ENCODE measurements around the gene PTPRN2. TPM values are rescaled to one million over a fixed set of nuclear protein-coding genes. Genes with fewer than 3 reads are reported as not detected.

Gene PTPRN2
- total RNA-seq, 2 donors from 2014 or later, result 0.72 to 0.79 TPM

GRCh38 chr7:157809863-157810851, 777.5 kb downstream of the PTPRN2 start:
- Mint-ChIP-seq H3K36me3 (ENCODE audit: insufficient read depth in 2 of 2) (no peaks in the 10 kb centered on the region), H3K27me3 (ENCODE audit: low read depth) (no peaks in the 10 kb centered on the region), H3K4me3 (no peak overlapping the region), H3K9me3 (no peaks in the 10 kb centered on the region), H3K27ac (no peak overlapping the region), H3K4me1 (ENCODE audit: low read depth) (no peaks in the 10 kb centered on the region)
- DNase-seq (no peak), ATAC-seq (replicated peaks in 1 of 2) (no peak)

GRCh38 chr7:157809154-157809862, 778.3 kb downstream of the PTPRN2 start:
- no peaks in the 10 kb centered on the region for H3K9me3 Mint-ChIP-seq
- no peak for ATAC-seq (replicated peaks in 1 of 2)
- no peaks in the 10 kb centered on the region for H3K4me1 Mint-ChIP-seq (ENCODE audit: low read depth)
- H3K27me3 Mint-ChIP-seq (ENCODE audit: low read depth), result no peaks in the 10 kb centered on the region
- peak overlapping the region; percentile 46 for H3K27ac Mint-ChIP-seq
- H3K36me3 Mint-ChIP-seq (ENCODE audit: insufficient read depth in 2 of 2), result no peaks in the 10 kb centered on the region
- no peak overlapping the region for H3K4me3 Mint-ChIP-seq
- DNase-seq, result no peak

GRCh38 chr7:157808042-157808441, 779.6 kb downstream of the PTPRN2 start:
- Mint-ChIP-seq H3K9me3 (no peaks in the 10 kb centered on the region), H3K27me3 (ENCODE audit: low read depth) (no peaks in the 10 kb centered on the region), H3K27ac (no peak overlapping the region), H3K4me3 (no peak overlapping the region), H3K4me1 (ENCODE audit: low read depth) (no peaks in the 10 kb centered on the region), H3K36me3 (ENCODE audit: insufficient read depth in 2 of 2) (no peaks in the 10 kb centered on the region)
- no peak for DNase-seq
- no peak for ATAC-seq (replicated peaks in 1 of 2)

GRCh38 chr7:157807510-157807909, 780.1 kb downstream of the PTPRN2 start:
- H3K9me3 Mint-ChIP-seq, result no peaks in the 10 kb centered on the region
- H3K36me3 Mint-ChIP-seq (ENCODE audit: insufficient read depth in 2 of 2), result no peaks in the 10 kb centered on the region
- no peak overlapping the region for H3K4me3 Mint-ChIP-seq
- no peak for DNase-seq
- no peaks in the 10 kb centered on the region for H3K4me1 Mint-ChIP-seq (ENCODE audit: low read depth)
- no peak for ATAC-seq (replicated peaks in 1 of 2)
- H3K27me3 Mint-ChIP-seq (ENCODE audit: low read depth), result no peaks in the 10 kb centered on the region
- no peak overlapping the region for H3K27ac Mint-ChIP-seq

GRCh38 chr7:157806711-157807110, 780.9 kb downstream of the PTPRN2 start:
- H3K27me3 Mint-ChIP-seq (ENCODE audit: low read depth), result no peaks in the 10 kb centered on the region
- no peak for ATAC-seq (replicated peaks in 1 of 2)

GRCh38 chr7:157805713-157806112, 781.9 kb downstream of the PTPRN2 start:
- Mint-ChIP-seq H3K9me3 (no peaks in the 10 kb centered on the region), H3K27me3 (ENCODE audit: low read depth) (no peaks in the 10 kb centered on the region), H3K4me1 (ENCODE audit: low read depth) (no peaks in the 10 kb centered on the region), H3K36me3 (ENCODE audit: insufficient read depth in 2 of 2) (no peaks in the 10 kb centered on the region), H3K27ac (no peak overlapping the region), H3K4me3 (no peak overlapping the region)
- DNase-seq (no peak), ATAC-seq (replicated peaks in 1 of 2) (no peak)

More at GRCh38 chr7:157806711-157807110, 780.9 kb downstream of the PTPRN2 start:
- no peaks in the 10 kb centered on the region for H3K9me3 Mint-ChIP-seq
- H3K36me3 Mint-ChIP-seq (ENCODE audit: insufficient read depth in 2 of 2), result no peaks in the 10 kb centered on the region
- no peak for DNase-seq
- no peak overlapping the region for H3K27ac Mint-ChIP-seq
- no peak overlapping the region for H3K4me3 Mint-ChIP-seq
- no peaks in the 10 kb centered on the region for H3K4me1 Mint-ChIP-seq (ENCODE audit: low read depth)

- H3K36me3 Mint-ChIP-seq (ENCODE audit: insufficient read depth in 2 of 2), result no peaks in the 10 kb centered on the region
- ATAC-seq (replicated peaks in 1 of 2), result no peak
- DNase-seq, result no peak
- H3K27ac Mint-ChIP-seq, result no peak overlapping the region
- H3K9me3 Mint-ChIP-seq, result no peaks in the 10 kb centered on the region
- H3K4me3 Mint-ChIP-seq, result no peak overlapping the region
- H3K27me3 Mint-ChIP-seq (ENCODE audit: low read depth), result no peaks in the 10 kb centered on the region
- no peaks in the 10 kb centered on the region for H3K4me1 Mint-ChIP-seq (ENCODE audit: low read depth)
These were observed 783.7 kb downstream of the PTPRN2 start for GRCh38 chr7:157803906-157804305.

GRCh38 chr7:157801971-157802675, 785.5 kb downstream of the PTPRN2 start:
- Mint-ChIP-seq H3K4me3 (no peak overlapping the region), H3K9me3 (no peaks in the 10 kb centered on the region), H3K27me3 (ENCODE audit: low read depth) (no peaks in the 10 kb centered on the region), H3K36me3 (ENCODE audit: insufficient read depth in 2 of 2) (no peaks in the 10 kb centered on the region), H3K4me1 (ENCODE audit: low read depth) (no peaks in the 10 kb centered on the region), H3K27ac (no peak overlapping the region)
- DNase-seq (no peak), ATAC-seq (replicated peaks in 1 of 2) (no peak)

- H3K4me1 Mint-ChIP-seq (ENCODE audit: low read depth), result no peaks in the 10 kb centered on the region
- H3K27me3 Mint-ChIP-seq (ENCODE audit: low read depth), result no peaks in the 10 kb centered on the region
- no peaks in the 10 kb centered on the region for H3K36me3 Mint-ChIP-seq (ENCODE audit: insufficient read depth in 2 of 2)
- DNase-seq (no peak), ATAC-seq (replicated peaks in 1 of 2) (no peak)
- H3K9me3 Mint-ChIP-seq, result no peaks in the 10 kb centered on the region
- no peak overlapping the region for H3K27ac Mint-ChIP-seq
- H3K4me3 Mint-ChIP-seq, result no peak overlapping the region
These were observed 786.5 kb downstream of the PTPRN2 start for GRCh38 chr7:157801113-157801512.

GRCh38 chr7:157800281-157800680, 787.3 kb downstream of the PTPRN2 start:
- no peak for ATAC-seq (replicated peaks in 1 of 2)
- DNase-seq, result no peak
- no peak overlapping the region for H3K27ac Mint-ChIP-seq
- H3K4me3 Mint-ChIP-seq, result no peak overlapping the region
- H3K27me3 Mint-ChIP-seq (ENCODE audit: low read depth), result no peaks in the 10 kb centered on the region
- no peaks in the 10 kb centered on the region for H3K36me3 Mint-ChIP-seq (ENCODE audit: insufficient read depth in 2 of 2)
- no peaks in the 10 kb centered on the region for H3K4me1 Mint-ChIP-seq (ENCODE audit: low read depth)
- no peaks in the 10 kb centered on the region for H3K9me3 Mint-ChIP-seq

GRCh38 chr7:157799076-157799685, 788.4 kb downstream of the PTPRN2 start:
- Mint-ChIP-seq H3K27me3 (ENCODE audit: low read depth) (no peaks in the 10 kb centered on the region), H3K4me3 (no peak overlapping the region), H3K4me1 (ENCODE audit: low read depth) (no peaks in the 10 kb centered on the region), H3K9me3 (no peaks in the 10 kb centered on the region), H3K27ac (no peak overlapping the region), H3K36me3 (ENCODE audit: insufficient read depth in 2 of 2) (no peaks in the 10 kb centered on the region)
- no peak for DNase-seq
- ATAC-seq (replicated peaks in 1 of 2), result no peak

- H3K27ac Mint-ChIP-seq, result no peak overlapping the region
- no peaks in the 10 kb centered on the region for H3K36me3 Mint-ChIP-seq (ENCODE audit: insufficient read depth in 2 of 2)
- ATAC-seq (replicated peaks in 1 of 2) (no peak), DNase-seq (no peak)
- no peaks in the 10 kb centered on the region for H3K27me3 Mint-ChIP-seq (ENCODE audit: low read depth)
- H3K4me3 Mint-ChIP-seq, result no peak overlapping the region
- H3K9me3 Mint-ChIP-seq, result no peaks in the 10 kb centered on the region
- H3K4me1 Mint-ChIP-seq (ENCODE audit: low read depth), result no peaks in the 10 kb centered on the region
These were observed 790.3 kb downstream of the PTPRN2 start for GRCh38 chr7:157797361-157797760.

GRCh38 chr7:157796846-157797245, 790.8 kb downstream of the PTPRN2 start:
- no peak for ATAC-seq (replicated peaks in 1 of 2)
- H3K9me3 Mint-ChIP-seq, result no peaks in the 10 kb centered on the region

More at GRCh38 chr7:157796846-157797245, 790.8 kb downstream of the PTPRN2 start:
- Mint-ChIP-seq H3K4me3 (no peak overlapping the region), H3K27me3 (ENCODE audit: low read depth) (no peaks in the 10 kb centered on the region), H3K36me3 (ENCODE audit: insufficient read depth in 2 of 2) (no peaks in the 10 kb centered on the region), H3K27ac (no peak overlapping the region), H3K4me1 (ENCODE audit: low read depth) (no peaks in the 10 kb centered on the region)
- no peak for DNase-seq
